ENCODE measurements around the gene NT5E. TPM values are rescaled to one million over a fixed set of nuclear protein-coding genes. Genes with fewer than 3 reads are reported as not detected.
A peak's percentile ranks its signal among the peaks of the same experiment; 100 is the strongest.

The NT5E gene
- total RNA-seq, 1 experiment from 2014 or later, result 46.2 TPM

DNA sequence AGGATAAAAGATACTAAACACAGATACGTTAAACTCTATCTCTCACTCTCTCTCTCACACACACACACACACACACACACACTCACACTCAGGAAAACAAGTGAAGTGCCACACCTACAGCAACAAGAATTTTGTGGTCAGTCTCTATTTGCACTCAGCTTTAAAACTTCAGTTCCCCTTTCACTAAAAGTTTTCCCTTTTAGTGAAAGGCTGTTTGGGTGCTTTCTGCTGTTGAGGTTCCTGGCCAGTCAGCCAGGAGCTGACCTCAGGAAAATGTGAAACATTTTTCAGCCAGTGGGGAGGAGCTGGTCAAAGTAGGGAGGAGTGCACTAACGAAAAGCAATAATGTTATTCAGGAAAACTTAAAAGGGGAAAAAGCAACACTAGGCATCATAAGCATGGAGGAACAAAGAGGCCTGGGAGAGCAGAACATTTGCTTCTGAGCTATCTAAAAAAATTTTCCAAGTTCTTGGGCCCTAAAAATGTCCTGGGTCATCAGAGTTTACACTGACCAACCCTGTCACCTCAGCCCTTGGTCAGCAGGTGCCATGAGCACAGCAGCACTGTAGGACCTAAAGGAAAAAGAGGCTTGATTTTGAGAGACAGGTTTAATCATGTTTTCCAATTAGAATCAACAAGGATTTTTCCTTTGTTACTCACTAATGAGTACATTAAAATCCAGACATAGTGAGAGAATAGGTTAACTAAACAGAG lies 30.7 kb upstream of the NT5E start:
- in situ Hi-C loops (cut with HindIII; ENCODE audit: low pct_unique_long_range_greater_than_20kb, low sequenced_read_pairs), result no loop called here
- no peak for DNase-seq (ENCODE audit: low read depth)

DNA sequence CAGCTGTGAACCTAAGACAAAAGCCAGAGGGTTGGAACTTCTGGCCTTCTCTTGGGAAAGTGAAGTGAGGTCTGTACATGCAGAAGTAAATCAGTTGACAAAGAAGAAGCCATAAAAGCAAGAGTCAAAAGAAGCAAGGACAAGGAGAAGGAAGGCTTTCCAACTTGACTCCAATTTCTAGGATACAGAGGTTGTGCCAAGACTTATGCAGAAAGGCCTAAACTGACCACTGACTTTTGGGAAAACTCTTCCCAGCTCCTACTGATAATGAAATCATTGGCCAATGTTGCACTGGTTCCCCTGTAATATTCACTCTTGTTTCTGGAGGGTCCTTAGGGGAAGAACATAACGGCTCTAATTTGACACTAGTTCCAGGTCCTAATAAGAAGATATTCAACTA lies 29.3 kb upstream of the NT5E start:
- in situ Hi-C loops (cut with HindIII; ENCODE audit: low pct_unique_long_range_greater_than_20kb, low sequenced_read_pairs), result no loop called here
- no peak for DNase-seq (ENCODE audit: low read depth)

DNA sequence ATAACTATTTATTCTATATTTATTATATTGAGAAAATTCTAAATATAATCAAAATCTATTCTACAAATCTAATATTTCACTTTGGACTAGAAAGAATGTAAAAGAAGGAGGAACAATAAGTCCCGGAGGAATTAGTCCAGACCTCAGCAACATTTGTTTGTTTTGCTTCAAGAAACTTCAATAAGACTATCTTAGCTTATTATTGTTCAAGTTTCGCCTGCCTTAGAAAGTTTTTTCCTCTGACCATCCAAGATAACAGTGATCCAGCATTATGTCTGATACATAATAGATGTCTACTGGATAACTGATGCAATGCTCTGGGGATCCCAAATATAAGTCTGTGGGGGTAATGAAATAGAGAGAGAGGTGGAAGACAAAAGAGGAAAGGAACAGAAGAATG lies 28.7 kb upstream of the NT5E start:
- no peak for DNase-seq (ENCODE audit: low read depth)
- in situ Hi-C loops (cut with HindIII; ENCODE audit: low pct_unique_long_range_greater_than_20kb, low sequenced_read_pairs), result no loop called here

DNA sequence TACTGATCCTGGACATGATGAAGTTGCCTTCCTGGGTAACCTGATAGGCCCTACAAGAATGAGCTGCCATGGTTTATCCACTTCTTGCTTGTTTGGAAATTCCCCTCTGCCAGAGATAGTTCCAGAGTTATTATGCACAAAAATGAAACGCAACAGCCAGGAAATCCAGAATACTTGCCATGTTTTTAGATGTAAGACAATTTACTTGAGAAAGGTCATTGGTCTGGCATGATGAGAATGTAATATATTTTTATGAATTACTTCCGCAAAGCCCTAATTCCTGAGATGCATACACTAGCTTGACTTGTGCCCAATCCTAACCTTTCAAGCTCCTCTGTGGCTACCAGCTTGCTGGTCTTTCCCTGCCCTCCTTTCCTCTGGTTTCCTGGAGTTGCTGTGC lies 27.9 kb upstream of the NT5E start:
- DNase-seq (ENCODE audit: low read depth), result no peak

DNA sequence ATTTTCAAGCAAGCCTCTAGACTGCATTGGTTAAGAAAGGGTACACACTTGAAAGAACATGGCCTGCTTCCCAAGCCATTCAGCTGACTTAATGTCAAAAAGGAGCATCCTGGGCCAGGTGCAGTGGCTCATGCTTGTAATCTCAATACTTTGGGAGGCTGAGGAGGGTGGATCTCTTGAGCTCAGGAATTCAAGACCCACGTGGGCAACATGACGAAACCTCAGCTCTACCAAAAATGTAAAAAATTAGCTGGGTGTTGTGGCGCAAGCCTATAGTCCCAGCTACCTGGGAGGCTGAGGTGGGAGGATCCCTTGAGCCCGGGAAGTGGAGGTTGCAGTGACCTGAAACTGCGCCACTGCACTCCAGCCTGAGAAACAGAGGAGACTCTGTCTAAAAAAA lies 26.9 kb upstream of the NT5E start:
- in situ Hi-C loops (cut with HindIII; ENCODE audit: low pct_unique_long_range_greater_than_20kb, low sequenced_read_pairs), result no loop called here
- DNase-seq (ENCODE audit: low read depth), result no peak

More for the DNA sequence above, 27.9 kb upstream of the NT5E start:
- in situ Hi-C loops (cut with HindIII; ENCODE audit: low pct_unique_long_range_greater_than_20kb, low sequenced_read_pairs), result no loop called here

DNA sequence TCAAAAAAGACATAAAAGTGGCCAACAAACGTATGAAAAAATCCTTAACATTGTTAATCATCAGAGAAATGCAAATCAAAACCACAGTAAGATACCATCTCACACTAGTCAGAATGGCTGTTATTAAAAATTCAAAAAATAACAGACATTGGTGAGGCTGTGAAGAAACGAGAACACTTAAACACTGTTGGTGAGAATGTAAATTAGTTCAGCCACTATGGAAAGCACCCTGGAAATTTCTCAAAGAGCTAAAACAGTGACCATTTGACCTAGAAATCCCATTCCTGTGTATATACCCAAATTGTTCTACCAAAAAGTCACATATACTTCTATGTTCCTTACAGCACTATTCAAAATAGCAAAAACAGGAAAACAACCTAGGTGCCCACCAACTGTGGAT lies 24.9 kb upstream of the NT5E start:
- in situ Hi-C loops (cut with HindIII; ENCODE audit: low pct_unique_long_range_greater_than_20kb, low sequenced_read_pairs), result no loop called here
- DNase-seq (ENCODE audit: low read depth), result no peak

DNA sequence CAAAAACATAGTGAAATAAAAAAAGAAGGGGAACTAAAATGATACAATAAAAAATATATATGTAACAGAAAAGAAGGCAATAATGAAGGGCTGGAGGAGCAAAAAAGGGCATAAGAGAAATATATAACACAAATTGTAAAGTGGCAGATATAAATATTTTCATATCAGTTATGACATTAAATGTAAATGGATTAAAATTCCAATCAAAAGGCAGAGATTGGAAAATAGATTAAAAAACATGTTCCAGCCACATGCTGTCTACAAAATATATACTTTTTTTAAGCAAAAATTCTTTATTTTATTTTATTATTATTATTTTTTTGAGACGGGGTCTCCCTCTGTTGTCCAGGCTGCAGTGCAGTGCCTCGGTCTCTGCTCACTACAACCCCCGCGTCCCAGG lies 23.9 kb upstream of the NT5E start:
- in situ Hi-C loops (cut with HindIII; ENCODE audit: low pct_unique_long_range_greater_than_20kb, low sequenced_read_pairs), result no loop called here
- DNase-seq (ENCODE audit: low read depth), result no peak

DNA sequence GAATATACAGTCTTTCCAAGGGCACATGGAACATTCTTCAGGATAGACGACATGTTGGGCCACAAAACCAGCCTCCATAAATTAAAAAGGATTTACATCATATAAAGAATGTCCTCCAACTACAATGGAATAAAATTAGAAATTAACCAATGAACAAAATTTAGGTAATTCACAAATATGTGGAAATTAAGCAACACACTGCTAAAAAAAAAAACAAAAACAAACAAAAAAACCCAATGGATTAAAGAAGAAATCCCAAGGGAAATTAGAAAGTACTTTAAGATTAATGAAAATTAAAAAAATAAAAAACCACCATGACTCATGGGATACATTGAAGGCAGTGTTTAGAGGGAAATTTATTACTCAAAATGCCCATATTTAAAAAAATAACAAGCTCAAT lies 21.4 kb upstream of the NT5E start:
- in situ Hi-C loops (cut with HindIII; ENCODE audit: low pct_unique_long_range_greater_than_20kb, low sequenced_read_pairs), result no loop called here
- DNase-seq (ENCODE audit: low read depth), result no peak

DNA sequence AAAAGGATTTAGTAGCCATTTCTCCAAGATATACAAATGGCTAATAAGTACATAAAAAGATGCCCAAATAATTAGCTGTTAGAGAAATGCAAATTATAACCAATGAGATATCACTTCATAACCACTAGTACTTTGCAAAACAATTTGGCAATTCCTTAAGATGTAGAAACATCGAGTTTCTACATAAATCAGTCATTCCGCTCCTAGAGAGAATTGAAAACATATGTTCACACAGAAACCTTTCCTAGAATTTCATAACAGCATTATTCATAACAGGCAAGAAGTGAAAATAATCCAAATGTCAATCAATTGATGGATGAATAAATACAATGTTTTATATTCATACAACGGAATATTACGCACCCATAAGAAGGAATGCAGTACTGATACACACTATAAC lies 20.5 kb upstream of the NT5E start:
- in situ Hi-C loops (cut with HindIII; ENCODE audit: low pct_unique_long_range_greater_than_20kb, low sequenced_read_pairs), result no loop called here
- no peak for DNase-seq (ENCODE audit: low read depth)

DNA sequence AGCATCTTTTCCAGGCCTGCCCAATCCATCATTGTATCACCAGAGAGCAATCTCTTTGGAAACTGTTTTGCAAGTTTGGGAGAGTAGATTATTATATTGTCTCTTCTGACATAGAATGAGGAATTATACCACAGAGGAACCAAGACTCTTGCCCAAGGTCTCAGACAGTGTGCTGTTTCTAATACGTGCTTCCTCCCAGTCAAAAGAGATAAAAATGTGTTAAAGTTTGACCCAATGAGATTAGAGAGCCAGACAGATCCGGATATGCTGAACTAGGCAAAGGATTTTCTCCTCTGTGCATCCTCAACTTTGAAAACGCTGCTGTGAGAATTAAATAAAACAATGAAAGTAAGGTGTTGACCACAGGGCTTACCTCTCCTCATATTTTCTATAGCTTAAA lies 18.6 kb upstream of the NT5E start:
- no peak for DNase-seq (ENCODE audit: low read depth)
- in situ Hi-C loops (cut with HindIII; ENCODE audit: low pct_unique_long_range_greater_than_20kb, low sequenced_read_pairs), result no loop called here

DNA sequence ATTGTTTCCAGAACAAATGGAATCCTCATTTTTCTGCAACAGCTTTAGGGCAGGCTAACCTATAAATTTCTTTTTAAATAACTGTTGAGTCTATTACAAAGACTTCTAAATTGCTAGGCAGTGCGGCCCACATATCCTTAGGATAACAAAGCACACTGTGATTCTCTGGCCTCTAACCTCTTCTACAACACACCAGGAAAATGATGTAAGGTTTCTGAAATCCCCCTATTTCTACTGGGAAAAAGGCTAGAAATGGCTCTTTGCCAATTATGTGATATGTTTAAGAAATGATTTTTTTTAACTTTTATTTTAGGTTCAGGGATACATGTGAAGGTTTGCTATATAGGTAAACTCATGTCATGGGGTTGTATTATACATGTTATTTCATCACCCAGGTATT lies 17.3 kb upstream of the NT5E start:
- DNase-seq (ENCODE audit: low read depth), result no peak
- in situ Hi-C loops (cut with HindIII; ENCODE audit: low pct_unique_long_range_greater_than_20kb, low sequenced_read_pairs), result no loop called here

DNA sequence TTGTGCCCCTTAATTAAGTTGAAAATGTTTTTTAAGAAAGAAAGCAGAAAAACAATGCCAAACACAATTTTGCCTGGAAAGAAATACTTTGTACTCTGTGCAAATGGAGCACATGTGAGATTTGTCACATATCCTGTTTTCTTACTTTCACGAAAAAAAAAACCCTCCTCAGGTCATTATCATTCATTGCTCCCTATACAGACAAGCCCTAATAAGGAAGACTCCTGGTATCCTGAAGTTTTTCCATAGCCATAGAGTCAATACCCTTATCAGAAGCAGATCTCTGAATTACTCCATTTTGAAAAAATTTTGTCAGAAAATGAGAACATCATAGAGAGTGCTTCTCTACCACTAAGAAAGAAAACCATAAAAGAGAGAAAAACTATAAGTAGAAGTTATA lies 14.0 kb upstream of the NT5E start:
- in situ Hi-C loops (cut with HindIII; ENCODE audit: low pct_unique_long_range_greater_than_20kb, low sequenced_read_pairs), result no loop called here
- DNase-seq (ENCODE audit: low read depth), result no peak

DNA sequence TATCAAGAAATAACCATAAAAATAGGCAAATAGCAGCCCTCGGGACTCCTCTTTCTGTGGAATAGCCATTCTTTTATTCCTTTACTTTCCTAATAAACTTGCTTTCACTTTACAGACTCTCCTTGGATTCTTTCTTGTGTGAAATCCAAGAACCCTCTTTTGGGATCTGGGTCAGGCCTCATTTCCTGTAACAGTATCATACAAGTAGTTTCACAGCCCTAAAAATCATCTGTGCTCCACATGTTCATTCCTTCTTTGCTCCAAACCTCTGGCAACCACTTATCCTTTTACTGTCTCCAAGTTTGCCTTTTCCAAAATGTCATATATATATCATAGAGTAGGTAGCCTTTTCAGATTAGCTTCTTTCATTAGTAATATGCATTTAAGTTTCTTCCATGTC lies 13.5 kb upstream of the NT5E start:
- in situ Hi-C loops (cut with HindIII; ENCODE audit: low pct_unique_long_range_greater_than_20kb, low sequenced_read_pairs), result no loop called here
- no peak for DNase-seq (ENCODE audit: low read depth)

DNA sequence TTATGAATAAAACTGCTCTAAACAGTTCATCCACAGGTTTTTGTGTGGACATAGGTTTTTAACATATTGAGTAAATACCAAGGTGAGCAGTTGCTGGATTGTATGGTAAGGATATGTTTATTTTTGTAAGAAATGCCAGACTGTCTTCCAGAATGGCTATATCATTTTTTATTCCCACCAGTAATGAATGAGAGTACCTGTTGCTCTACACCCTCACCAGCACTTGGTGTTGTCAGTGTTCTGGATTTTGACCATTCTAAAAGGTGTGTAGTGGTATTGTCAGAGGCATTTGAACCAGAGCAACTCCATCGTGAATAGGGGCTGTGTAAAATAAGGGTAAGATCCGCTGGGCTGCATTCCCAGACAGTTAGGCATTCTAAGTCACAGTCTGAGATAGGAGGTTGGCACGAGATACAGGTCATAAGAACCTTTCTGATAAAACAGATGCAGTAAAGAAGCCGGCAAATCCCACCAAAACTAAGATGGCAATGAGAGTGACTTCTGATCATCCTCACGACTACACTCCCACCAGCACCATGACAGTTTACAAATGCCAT lies 12.9 kb upstream of the NT5E start:
- in situ Hi-C loops (cut with HindIII; ENCODE audit: low pct_unique_long_range_greater_than_20kb, low sequenced_read_pairs), result no loop called here
- no peak for DNase-seq (ENCODE audit: low read depth)

DNA sequence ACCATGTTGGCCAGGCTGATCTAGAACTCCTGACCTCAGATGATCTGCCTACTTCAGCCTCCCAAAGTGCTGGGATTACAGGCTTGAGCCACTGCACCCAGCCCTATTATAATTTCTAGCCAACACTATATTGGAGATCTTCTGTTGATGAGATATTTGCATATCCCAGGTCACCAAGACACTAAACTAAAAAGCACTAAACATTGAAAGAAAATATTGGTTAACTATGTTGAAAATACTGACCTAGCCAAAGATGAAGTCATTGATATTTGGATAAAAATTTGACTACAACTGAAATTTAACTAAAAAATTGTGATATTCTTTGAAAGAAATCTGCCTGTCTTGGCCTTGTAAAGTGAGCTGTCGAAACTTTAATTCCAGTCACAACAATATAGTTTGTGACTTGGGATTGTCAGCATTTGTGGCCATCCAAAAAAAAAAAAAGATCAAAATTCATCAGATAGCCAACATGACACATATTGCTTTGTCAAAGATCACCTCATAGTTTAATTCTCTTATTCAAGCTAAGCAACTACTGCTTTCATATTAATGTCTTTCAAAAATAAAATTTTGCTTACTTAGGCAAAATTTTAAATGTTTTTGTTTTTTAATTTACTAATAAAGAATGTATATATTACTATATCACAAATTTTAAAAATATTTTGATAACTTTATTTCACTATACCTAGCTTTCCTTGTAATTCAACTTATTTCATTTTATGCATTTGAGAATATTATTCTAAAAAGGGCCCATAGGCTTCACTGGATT lies 6.3 kb upstream of the NT5E start:
- DNase-seq (ENCODE audit: low read depth), result no peak
- in situ Hi-C loops (cut with HindIII; ENCODE audit: low pct_unique_long_range_greater_than_20kb, low sequenced_read_pairs), result no loop called here

DNA sequence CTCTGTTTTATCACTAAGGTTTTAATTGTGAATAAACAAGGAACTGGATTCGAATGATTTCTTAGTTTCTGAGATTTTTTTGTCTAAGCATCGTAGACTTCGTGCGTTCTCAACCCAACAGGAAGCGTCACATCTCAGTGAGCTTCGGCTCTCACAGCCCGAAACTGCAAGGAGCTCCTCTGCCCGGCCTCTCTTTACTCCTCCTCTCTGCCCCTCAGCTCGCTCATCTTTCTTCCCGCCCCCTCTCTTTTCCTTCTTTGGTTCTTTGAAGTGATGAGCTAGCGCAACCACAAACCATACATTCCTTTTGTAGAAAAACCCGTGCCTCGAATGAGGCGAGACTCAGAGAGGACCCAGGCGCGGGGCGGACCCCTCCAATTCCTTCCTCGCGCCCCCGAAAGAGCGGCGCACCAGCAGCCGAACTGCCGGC lies 480 bp upstream of the NT5E start:
- in situ Hi-C loops (cut with HindIII; ENCODE audit: low pct_unique_long_range_greater_than_20kb, low sequenced_read_pairs), result no loop called here
- DNase-seq (ENCODE audit: low read depth), result peak; percentile 79

DNA sequence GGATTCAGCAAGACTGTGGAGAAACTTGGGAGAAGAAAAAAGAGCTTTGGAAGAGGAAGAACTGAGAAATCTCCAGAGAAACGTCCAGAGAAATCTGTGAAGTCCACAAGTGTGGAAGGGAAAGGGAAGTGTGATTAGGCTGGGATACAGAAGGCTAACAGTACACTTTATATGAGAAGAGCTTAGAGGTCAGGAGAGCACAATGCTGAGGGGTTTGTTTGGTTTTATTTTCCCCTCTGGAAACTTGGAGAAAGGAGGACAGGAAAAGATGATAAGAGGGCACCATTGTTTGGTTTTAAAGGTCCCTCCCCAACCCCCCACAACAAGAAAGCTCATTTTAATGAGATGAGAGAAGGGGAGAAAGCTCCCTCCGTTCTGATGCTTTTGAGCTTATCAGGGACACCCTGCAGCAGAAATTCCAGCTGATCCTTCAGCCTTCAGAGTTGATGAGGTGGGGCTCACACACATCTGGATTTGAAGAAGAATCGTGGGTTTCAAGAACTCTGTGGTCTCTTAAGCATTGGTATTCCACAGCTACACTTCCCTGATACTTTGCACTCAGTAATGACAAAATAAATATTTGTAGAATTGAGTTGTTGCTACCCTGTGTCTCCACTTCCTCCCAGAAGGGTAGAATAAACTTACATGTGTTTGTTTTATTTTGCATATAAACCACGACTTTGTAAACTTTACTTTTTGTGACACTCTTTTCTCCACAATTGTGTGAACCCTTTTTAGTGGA lies 1.9 kb downstream of the NT5E start:
- in situ Hi-C loops (cut with HindIII; ENCODE audit: low pct_unique_long_range_greater_than_20kb, low sequenced_read_pairs), result no loop called here
- DNase-seq (ENCODE audit: low read depth), result no peak

DNA sequence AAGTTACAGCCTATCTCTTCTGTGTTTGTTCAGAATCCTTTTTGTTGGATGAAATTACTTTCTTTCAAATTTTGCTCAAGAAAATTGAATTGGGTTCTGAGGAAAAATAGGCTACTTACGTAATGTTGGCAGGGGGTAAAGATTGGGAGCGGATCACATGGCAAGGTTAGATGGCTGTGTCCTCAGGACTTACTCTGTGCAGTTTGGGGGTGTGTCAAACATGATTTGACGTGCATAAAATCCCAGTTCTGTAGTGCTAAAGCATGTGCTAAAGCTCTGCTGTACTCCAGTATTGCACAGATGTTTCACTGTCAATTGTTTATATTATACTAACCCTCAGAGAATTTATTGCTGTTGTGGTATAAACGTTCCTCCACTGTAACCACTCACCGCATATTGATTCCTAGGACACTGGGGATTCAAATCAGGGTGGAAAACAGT lies 2.6 kb downstream of the NT5E start:
- no peak for DNase-seq (ENCODE audit: low read depth)
- in situ Hi-C loops (cut with HindIII; ENCODE audit: low pct_unique_long_range_greater_than_20kb, low sequenced_read_pairs), result no loop called here

DNA sequence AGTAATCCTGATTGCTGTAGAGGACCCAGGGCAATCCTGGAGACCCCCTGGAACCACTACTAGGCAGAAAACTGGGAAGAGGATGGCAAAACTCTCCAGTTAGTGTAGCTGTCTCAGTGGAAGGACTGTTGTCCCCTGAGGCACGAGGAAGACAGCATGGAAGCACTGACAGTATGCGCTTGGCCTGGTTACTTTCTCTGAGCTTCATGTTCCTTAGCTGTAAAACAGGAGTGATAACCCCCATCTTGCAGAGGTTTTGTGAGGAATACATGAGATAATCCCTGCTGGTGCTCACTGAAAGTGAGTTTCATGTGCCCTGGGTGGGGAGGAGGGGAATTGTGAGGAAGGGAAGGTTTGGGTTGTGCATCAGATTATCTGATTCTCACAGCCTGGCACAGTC lies 3.2 kb downstream of the NT5E start:
- no peak for DNase-seq (ENCODE audit: low read depth)
- in situ Hi-C loops (cut with HindIII; ENCODE audit: low pct_unique_long_range_greater_than_20kb, low sequenced_read_pairs), result no loop called here

Data from Caki2 (cell line).